GM23248 (cell line): Measurements from ENCODE around the gene HCST.

Source experiments
- EZH2 ChIP-seq: fragments of 200-600 bp; sonication (generic); IDR thresholded peaks from 2 replicates; pipeline ENCODE4 v1.6.1; 2018; ENCODE audit warnings: antibody characterized with exemption, mild to moderate bottlenecking; ENCODE audit not compliant: insufficient read depth, poor library complexity, severe bottlenecking
- EZH2phosphoT487 ChIP-seq: fragments of 200-600 bp; sonication (generic); IDR thresholded peaks from 2 replicates; pipeline ENCODE4 v1.6.1; 2018; ENCODE audit warnings: antibody characterized with exemption, moderate library complexity, mild to moderate bottlenecking, low read depth; ENCODE audit not compliant: insufficient read depth

- TF ChIP-seq EZH2 (no peak), EZH2phosphoT487 (no peak)
Measured at GRCh38 chr19:35919306-35919705, 17.0 kb downstream of the HCST start.
